ENCODE results near the gene PWWP3B.

GRCh38 chrX:106150701-106151100 is 17.4 kb upstream of the PWWP3B start:
- TF ChIP-seq EZH2 (IDR thresholded peaks at IDR 0.05; ENCODE audit: insufficient read depth, poor library complexity, severe bottlenecking) (no peak), EZH2phosphoT487 (IDR thresholded peaks at IDR 0.05; ENCODE audit: insufficient read depth, low read depth) (no peak)
